ENCODE results near the gene NOPCHAP1.
A peak's percentile ranks its signal among the peaks of the same experiment; 100 is the strongest.
"Not testable (repeated sequence)": the region's sequence is repeated elsewhere in the genome, so short reads cannot be mapped to it uniquely, and the experiment has no call there.

Gene NOPCHAP1

GRCh38 chr12:104986022-104986941, at the start of gene NOPCHAP1:
NOPCHAP1 (plus strand) TSS chr12:104986316; CDS start chr12:104986353, 37 bp downstream.
- DNase-seq: peak; percentile 95

- DNase-seq: no peak
Measured at GRCh38 chr12:104938371-104938770, 47.7 kb upstream of the NOPCHAP1 start.

- DNase-seq: no peak
Measured at GRCh38 chr12:104939089-104939488, 47.0 kb upstream of the NOPCHAP1 start.

- DNase-seq: no peak
Measured at GRCh38 chr12:104941454-104941853, 44.7 kb upstream of the NOPCHAP1 start.

- no peak for DNase-seq
Measured at GRCh38 chr12:104942075-104942474, 44.0 kb upstream of the NOPCHAP1 start.

- DNase-seq: not testable (repeated sequence)
Measured at GRCh38 chr12:104943401-104943800, 42.7 kb upstream of the NOPCHAP1 start.

GRCh38 chr12:104944252-104944651, 41.9 kb upstream of the NOPCHAP1 start:
- DNase-seq: no peak

GRCh38 chr12:104948716-104949115, 37.4 kb upstream of the NOPCHAP1 start:
- not testable (repeated sequence) for DNase-seq

- DNase-seq: no peak
Measured at GRCh38 chr12:104951759-104952509, 34.2 kb upstream of the NOPCHAP1 start.

- no peak for DNase-seq
Measured at GRCh38 chr12:104952816-104953215, 33.3 kb upstream of the NOPCHAP1 start.

GRCh38 chr12:104953323-104953722, 32.8 kb upstream of the NOPCHAP1 start:
- no peak for DNase-seq

- no peak for DNase-seq
Measured at GRCh38 chr12:104955703-104956102, 30.4 kb upstream of the NOPCHAP1 start.

- DNase-seq: no peak
Measured at GRCh38 chr12:104956870-104957718, 29.0 kb upstream of the NOPCHAP1 start.

GRCh38 chr12:104957719-104958000, 28.5 kb upstream of the NOPCHAP1 start:
- peak; percentile 2 for DNase-seq

- peak; percentile 81 for DNase-seq
Measured at GRCh38 chr12:104958001-104958804, 27.9 kb upstream of the NOPCHAP1 start, which contains the start of gene SLC41A2. SLC41A2 (minus strand) TSS chr12:104958290; CDS start chr12:104928527, 29,763 bp downstream.

- no peak for DNase-seq
Measured at GRCh38 chr12:104958805-104959334, 27.2 kb upstream of the NOPCHAP1 start.

GRCh38 chr12:104959335-104959841, 26.7 kb upstream of the NOPCHAP1 start:
- DNase-seq: no peak

- no peak for DNase-seq
Measured at GRCh38 chr12:104960464-104960863, 25.7 kb upstream of the NOPCHAP1 start.

GRCh38 chr12:104963757-104964156, 22.4 kb upstream of the NOPCHAP1 start:
- no peak for DNase-seq

GRCh38 chr12:104964167-104964855, 21.8 kb upstream of the NOPCHAP1 start:
- DNase-seq: no peak

- no peak for DNase-seq
Measured at GRCh38 chr12:104964856-104965205, 21.3 kb upstream of the NOPCHAP1 start.
